Stimulated activated CD8-positive, alpha-beta memory T cell treated with anti-CD3 and anti-CD28 coated beads, Interleukin-4, amount 100 ng/mL, for 4 hours (primary cell): ENCODE data around the gene SLC7A10.
"Not testable (repeated sequence)": the region's sequence is repeated elsewhere in the genome, so short reads cannot be mapped to it uniquely, and the experiment has no call there.

ENCODE experiments used
- DNase-seq, 2 donors: peaks; one replicate each; pipeline ENCODE4 v3.0.0-alpha.2; 2020; ENCODE audit warnings: low read depth in 2 of 2, low spot score in 1 of 2

SLC7A10 gene

DNA sequence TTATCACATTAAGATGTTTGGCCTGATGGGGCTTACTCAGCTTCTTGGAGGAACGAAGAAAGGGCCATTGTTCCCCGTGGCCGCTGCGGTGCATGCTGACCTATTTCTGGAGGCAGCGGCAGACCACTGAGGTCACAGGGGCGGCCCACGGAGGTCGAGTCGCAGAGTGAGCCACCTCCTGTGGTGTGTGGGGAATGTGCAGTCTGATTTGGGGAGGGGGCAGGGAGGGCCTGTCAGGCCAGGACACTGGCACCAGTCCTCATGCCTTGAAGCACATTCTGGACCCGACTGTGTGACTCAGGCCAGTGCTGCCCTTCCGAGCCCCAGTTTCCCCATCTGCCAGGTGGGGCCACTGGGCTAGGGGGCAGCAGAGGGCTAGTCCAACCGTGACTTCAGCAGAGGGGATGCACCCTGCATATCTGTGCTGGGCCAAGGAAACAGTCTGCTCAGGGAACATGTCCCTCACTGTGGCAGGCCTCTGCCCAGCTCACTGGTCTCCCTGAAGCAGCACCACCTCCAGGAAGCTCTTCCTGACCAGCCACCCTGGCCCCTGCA, 6.3 kb downstream of the SLC7A10 start:
- DNase-seq, result no peak

DNA sequence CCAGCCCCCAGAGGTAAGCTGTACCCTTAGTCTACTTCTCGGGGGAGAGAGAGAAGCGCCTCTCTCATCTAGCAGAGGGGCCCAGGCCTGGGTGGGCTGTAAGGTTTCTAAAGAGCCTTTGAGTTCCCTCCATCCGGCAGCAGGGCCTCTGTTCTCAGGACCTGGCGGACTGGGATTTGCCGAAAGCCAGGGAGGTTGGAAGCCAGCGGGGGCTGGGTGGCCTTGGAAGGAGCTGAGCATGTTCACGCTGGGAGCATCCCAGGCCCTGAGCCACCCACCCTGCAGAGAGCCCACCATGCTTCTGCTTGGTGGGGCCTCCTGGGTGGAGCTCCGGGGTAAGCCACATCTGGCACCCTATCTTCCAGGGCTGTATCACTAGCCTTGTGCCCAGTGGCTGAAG, 7.8 kb downstream of the SLC7A10 start:
- DNase-seq, result no peak

DNA sequence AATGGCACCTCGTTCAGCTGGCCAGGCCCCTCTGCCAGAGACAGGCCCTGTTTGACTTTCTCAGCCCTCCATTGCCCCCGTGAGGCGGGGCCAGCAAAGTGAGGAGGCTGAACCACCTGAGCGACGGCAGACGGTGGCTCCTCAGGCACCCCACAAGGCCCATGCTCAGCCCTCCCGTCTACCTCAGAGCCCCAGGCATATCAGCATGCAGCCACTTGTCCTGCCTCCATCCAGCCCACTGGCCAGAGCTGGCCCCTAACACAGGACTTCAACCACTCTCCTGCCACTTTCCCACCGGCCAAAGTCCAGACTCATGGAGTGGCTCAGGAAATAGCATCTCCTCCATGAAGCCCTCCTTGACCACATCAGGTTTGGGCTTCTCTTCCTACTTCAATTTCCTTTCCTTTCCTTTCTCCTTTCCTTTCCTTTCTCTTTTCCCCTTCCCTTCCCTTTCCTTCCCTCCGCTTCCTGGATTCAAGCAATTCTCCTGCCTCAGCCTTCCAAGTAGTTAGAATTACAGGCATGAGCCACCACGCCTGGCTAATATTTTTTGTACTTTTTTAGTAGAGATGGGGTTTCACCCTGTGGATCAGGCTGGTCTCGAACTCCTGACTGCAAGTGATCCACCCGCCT, 9.3 kb downstream of the SLC7A10 start:
- DNase-seq, result no peak

DNA sequence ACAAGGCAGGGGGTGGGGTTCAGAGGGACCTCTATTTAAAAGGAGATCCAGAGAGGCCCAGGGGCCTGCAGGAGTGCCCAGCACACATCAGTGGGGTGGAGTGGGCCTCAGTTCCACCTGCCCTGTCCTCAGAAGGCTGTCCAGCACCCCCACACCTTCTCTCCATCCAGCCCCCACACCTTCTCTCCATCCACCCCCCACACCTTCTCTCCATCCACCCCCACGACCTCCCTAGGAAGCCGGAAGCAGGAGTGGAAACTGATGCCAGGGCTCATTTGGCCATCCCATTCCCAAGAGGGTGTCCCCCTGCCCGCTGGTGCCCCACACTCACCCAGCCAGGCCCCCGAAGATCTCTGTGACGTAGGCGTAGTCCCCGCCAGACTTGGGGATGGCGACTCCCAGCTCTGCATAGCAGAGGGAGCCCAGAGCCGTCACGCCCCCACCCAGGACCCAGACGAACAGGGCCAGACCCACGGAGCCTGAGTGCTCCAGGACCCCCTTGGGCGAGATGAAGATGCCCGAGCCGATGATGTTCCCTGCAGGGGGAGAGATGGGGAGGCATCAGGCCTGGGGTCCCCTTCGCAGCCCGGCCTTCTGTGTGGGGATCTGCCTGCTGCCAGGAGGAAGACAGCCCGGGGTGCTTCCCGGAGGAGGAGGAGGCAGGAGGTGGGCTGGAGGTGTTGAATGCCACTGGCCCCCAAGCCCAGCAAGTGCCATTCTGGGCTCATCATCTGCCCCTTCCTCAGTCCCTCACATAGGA, 10.0 kb downstream of the SLC7A10 start:
- no peak for DNase-seq

GRCh38 chr19:33214596-33214995, 11.1 kb downstream of the SLC7A10 start:
- no peak for DNase-seq

DNA sequence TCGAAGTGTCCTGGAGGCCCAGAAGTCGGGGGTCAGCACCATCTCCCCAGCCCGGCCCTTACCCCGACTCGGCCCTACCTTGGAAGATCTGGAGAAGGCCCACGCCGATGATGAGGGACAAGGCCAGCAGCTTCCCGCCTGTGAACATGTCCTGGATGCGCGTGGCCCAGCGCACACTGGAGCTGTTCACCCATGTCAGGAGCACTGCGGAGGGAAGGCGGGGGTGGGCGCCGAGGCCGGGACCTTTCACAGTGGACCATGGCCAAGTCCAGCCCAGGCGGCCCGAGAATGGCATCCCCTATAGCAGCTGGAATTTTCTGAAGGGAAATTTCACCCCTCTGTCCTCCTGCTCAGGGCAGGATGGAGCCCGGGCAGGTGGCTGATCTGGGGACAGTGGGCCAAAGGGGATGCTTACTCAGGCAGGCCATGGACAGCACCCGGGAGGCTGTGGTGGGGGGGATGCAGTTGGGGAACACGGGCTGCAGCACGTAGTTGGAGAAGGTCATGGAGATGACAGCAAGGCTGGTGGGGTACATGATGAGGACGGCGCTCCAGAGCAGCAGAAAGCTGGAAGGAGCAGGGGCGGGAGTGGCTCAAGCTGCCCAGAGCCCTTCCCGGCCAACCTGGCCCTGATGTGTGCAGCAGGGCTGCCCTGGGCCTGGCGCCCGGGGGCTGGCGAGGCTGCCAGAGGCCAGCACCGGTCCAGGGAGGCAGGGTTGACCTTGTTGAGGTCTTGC, 13.0 kb downstream of the SLC7A10 start:
- DNase-seq, result no peak

DNA sequence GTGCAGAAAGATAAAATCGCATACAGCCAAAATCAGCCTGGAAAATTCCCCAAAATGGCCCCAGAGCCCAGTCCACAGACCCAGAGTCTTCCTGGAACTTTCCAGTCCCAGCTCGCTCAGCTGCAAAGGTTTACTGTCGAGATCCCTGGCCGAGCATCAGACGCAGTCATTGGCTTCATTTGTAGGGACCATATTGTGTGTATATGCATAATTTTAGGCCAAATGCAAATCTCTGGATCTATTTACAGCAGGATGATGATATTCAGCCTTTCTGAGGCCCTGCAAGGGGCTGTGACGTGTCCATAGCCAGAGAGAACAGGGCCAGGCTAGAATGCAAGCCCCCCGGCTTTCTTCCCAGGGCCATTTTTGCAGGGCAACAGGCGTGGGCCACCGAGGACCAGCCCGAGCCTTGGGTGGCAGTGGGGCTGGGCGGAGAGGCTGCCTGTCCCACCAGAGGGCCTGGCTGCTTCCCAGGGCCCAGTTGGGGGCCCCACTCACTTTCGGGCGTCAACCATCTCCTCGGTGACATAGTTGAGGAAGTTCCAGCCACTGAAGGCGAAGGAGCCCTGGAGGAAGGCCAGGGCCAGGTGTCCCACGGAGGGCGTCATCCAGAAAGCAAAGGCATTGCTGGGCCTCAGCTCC, 13.7 kb downstream of the SLC7A10 start:
- no peak for DNase-seq

GRCh38 chr19:33210266-33210940, 15.2 kb downstream of the SLC7A10 start:
- no peak for DNase-seq

GRCh38 chr19:33209850-33210230, 15.8 kb downstream of the SLC7A10 start:
- not testable (repeated sequence) for DNase-seq

DNA sequence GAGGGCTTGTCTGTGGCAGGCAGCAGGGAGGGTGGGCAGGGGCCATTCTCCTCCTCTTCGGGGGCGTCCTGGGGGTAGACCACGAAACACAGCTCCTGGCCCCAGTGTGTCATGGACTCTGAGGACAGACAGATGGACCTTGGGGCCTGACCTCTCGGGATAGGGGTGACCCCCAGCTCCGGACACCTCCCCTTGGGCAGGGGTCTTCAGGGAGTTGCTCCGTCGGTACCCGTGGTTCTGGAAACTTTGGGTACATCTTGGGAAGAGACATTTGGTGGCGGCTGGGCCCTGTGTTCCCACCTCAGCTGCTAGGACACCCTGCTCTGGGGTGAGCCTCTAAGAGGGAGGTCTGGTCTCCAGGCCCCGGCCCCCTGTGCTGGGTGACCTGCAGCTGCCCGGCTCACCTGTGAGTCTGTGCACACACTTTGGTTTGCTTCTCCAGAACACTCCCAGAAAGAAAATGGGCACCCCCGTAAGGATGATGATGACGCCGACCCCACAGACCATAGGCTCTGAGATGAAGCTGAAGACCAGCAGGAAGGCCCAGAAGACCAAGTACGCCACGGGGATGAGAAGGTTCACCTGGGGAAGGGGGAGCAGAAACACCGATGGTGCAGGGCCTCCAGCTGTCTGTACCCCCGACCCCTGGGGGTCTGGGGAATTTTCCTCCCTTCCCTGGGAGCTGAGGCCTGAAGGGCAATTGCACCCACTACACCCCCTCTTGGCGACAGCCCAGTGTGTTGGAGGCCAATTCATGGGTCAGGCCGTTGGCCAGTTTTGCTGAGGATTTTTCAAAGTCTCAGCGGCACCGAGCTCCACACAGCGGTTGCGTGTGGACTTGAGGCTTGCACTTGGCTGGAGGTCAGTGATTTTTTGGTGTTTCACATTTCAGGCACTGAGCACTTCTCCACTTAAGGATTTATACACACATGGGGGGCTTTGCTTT, 16.5 kb downstream of the SLC7A10 start:
- DNase-seq, result no peak

GRCh38 chr19:33208371-33208895, 17.2 kb downstream of the SLC7A10 start:
- no peak for DNase-seq

GRCh38 chr19:33207903-33208302, 17.7 kb downstream of the SLC7A10 start:
- DNase-seq, result no peak

DNA sequence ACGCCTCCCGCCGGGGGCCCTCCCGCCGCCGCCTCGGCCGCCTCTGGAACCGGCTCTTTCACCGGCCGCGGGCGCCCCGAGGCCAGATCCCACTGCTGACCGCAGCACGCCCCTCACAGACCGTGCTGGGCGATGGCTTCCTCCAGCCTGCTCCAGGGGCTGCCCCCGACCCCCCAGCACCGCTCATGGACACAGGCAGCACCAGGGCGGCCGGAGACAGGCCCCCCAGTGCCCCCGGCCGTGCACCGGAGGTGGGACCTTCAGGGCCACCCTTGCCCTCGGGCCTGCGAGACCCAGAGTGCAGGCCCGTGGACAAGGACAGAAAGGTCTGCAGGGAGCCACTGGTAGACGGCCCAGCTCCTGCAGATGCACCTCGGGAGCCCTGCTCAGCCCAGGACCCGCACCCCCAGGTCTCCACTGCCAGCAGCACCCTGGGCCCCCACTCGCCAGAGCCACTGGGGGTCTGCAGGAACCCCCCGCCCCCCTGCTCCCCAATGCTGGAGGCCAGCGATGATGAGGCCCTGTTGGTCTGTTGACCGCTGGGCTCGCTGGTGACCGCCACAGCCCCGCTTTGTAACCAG, 18.5 kb downstream of the SLC7A10 start:
- DNase-seq, result no peak

GRCh38 chr19:33206261-33207039, 19.2 kb downstream of the SLC7A10 start:
- no peak for DNase-seq

GRCh38 chr19:33205531-33206260, 20.0 kb downstream of the SLC7A10 start:
- DNase-seq, result no peak

- DNase-seq, result no peak
Observed at GRCh38 chr19:33205110-33205509, 20.5 kb downstream of the SLC7A10 start.

GRCh38 chr19:33204136-33204973, 21.3 kb downstream of the SLC7A10 start:
- no peak for DNase-seq
